ENCODE measurements around the gene RTN1.

RTN1 gene

DNA sequence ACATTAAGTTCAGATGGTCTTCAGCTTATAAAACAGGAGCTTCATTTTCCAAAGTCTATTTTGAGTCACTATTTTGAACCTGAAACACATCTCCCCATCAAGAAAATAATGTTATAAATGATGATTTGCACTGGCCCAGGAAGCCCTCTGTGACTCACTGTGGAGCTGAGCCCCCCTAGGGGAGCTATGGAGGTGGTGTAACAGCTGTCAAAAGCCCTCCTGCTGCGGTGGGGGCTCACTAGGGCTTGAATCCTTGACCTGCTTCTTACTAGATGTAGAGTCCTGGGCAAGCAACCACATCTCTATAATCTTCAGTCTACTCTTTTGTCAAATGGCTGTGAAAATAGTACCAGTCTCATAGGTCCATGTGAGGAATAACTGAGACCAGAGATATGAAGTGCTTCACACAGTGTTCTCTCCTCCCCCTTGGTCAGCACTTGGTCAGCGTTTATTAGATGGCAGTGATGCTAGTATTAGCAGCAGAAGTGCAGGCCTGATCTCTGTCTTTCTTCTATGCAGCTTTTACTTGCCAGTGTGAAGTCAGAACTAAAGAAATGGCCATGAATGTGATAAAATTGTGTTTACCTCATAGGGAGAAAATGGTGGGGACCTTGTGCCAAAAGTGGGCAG, 83.4 kb downstream of the RTN1 start:
- no peak for DNase-seq (ENCODE audit: low spot score)

DNA sequence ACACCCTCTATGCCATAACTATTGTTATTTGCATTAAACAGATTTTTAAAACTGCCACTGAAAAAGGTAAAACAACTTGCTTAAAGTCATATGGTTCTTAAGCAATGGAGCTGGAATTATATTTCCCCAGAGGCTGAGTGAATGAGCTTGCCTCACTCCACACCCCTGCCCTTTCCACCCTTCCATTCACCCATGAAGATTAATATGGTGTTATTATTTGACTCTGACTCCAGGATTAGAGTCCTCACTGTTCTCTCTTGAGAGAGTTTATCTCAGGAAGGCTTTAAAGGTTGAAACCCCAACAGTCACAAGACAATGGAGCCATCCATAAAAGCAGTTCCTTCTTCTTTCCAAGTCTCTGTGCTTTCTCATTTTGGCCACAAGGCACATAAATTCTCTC, 84.9 kb downstream of the RTN1 start:
- no peak for DNase-seq (ENCODE audit: low spot score)

DNA sequence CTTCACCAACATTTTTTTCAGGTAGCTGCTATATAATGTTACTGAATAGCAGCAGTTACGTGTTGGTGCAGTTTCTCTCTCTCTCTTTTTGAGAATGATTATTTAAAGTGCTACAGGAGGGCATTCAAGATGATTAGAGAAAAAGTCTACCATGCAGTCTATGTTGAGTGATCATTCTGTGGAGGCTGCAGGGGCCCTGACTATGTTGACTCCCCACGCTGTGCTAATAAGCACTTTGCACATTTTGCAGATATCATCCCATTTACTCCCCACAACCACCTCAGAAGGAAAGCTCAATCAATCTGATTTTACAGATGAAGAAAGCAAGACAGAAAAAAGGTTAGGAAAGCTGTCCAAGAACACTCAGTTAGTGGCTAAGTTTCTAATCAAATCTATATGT, 87.8 kb downstream of the RTN1 start:
- DNase-seq (ENCODE audit: low spot score): no peak

- DNase-seq (ENCODE audit: low spot score): no peak
These were observed 93.5 kb downstream of the RTN1 start for GRCh38 chr14:59777006-59777579.

- no peak for DNase-seq (ENCODE audit: low spot score)
These were observed 94.1 kb downstream of the RTN1 start for GRCh38 chr14:59776468-59776867.

GRCh38 chr14:59772233-59772632, 98.3 kb downstream of the RTN1 start:
- no peak for DNase-seq (ENCODE audit: low spot score)

DNA sequence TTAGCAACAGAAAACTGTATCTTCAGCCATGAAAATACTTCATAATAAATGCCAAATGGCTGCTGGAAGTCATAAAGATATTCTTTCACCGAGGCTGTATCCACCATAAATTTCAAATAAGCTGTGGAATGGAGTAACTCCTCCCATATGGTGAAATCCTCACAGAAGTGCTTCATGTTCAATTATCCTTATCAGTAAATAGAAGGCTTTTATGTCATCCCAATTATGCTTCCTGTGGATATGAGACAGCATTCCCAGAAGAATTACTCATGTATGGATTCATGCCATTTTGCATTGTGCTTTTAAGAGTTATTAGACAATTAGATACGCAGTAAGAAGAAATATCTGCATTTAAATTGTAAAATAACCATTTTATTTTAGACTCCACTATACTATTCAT, 99.0 kb downstream of the RTN1 start:
- DNase-seq (ENCODE audit: low spot score): peak; percentile 14

DNA sequence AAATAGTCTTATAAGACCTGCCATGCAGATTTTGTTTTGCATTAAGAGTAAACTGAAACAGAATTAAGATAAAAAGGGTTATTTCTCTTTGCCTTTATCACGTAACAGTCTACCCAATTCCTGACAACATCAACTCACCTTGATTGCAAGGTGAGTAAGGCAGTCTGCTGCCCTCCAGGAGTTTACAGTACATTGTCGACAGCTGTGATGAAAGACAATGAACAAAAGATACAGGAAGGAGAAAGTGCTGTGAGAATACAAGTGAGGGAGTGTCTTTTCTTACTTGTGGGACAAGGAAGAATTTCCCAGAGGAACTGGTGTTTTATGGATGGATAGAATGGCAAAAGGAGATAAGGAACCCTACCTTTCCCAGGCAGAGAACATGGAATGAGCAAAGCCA, 101.0 kb downstream of the RTN1 start:
- no peak for DNase-seq (ENCODE audit: low spot score)

GRCh38 chr14:59768855-59769375, 101.7 kb downstream of the RTN1 start:
- DNase-seq (ENCODE audit: low spot score): peak; percentile 36

- no peak for DNase-seq (ENCODE audit: low spot score)
These were observed 108.7 kb downstream of the RTN1 start for GRCh38 chr14:59761851-59762250.

- DNase-seq (ENCODE audit: low spot score): no peak
These were observed 115.0 kb downstream of the RTN1 start for GRCh38 chr14:59755409-59756135.

GRCh38 chr14:59754256-59754655, 116.3 kb downstream of the RTN1 start:
- DNase-seq (ENCODE audit: low spot score): peak; percentile 31

DNA sequence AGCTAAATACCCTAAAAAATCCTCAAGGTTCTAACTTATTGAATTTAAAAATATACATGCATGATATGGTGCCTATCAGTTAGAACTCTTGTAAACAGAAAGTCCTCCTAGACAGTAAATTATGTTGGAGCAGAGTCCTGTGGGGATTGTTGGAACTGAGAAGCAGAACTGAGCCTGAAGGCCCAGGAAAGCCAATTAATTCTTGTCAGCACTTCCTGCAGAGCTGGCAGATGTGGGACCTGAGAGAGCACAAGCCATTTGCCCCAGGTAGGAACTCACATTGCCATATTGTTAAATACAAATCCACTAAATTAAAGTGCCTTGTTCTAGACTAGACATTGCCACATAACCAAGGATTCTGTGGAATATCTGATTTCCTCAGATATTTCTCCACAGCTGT, 117.1 kb downstream of the RTN1 start:
- DNase-seq (ENCODE audit: low spot score): no peak

GRCh38 chr14:59751578-59751977, 119.0 kb downstream of the RTN1 start:
- DNase-seq (ENCODE audit: low spot score): no peak

DNA sequence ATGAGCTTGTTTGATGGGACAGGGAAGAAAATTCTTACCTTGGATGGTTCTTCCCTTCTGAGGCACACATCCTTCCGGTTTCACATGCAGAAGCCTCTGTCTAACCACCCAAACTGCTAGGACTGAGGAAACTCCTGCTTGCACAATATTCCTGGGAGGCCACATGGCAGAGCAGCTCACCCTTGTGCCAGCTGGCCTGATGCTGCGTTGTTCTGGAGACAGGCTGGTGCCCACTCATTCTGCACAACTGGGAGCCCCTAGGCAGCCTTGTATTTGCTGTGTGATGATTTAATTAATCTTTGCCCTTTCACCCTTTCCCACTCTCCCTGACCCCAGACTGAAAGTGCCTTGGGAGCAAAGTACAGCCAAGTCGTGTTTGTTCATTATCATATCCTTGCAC, 130.8 kb downstream of the RTN1 start:
- no peak for DNase-seq (ENCODE audit: low spot score)

GRCh38 chr14:59728304-59728703, 142.3 kb downstream of the RTN1 start:
- peak; percentile 16 for DNase-seq (ENCODE audit: low spot score)

DNA sequence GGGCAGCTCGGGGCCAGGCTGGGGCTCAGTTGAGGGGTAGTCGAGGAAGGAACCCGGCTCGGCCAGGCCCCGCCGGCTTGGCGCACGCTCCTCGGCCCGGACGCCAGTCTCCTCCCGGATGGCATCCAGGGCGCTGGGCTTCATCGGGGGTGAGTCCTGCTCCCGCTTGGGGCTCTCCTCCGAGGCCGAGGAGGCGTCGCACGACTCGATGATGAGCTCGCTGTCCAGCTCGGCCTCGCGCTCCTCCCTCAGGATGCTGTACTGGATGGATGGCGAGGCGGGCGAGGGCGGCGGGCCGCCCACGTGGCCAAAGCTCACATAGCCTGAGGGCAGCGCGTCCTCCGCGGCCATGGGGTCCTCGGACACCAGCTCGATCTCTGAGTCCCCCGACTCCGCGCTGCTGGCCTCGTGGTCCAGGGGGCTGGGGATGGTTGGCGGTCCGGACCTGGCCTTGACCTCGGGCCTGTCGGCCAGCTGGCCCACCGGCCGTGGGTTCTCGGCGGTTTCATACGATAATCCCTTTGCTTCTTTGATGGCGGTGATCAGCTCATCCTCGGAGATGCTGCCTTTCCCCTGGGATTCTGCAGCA, 143.4 kb downstream of the RTN1 start:
- no peak for DNase-seq (ENCODE audit: low spot score)

GRCh38 chr14:59711080-59711479, 159.5 kb downstream of the RTN1 start:
- no peak for DNase-seq (ENCODE audit: low spot score)

DNA sequence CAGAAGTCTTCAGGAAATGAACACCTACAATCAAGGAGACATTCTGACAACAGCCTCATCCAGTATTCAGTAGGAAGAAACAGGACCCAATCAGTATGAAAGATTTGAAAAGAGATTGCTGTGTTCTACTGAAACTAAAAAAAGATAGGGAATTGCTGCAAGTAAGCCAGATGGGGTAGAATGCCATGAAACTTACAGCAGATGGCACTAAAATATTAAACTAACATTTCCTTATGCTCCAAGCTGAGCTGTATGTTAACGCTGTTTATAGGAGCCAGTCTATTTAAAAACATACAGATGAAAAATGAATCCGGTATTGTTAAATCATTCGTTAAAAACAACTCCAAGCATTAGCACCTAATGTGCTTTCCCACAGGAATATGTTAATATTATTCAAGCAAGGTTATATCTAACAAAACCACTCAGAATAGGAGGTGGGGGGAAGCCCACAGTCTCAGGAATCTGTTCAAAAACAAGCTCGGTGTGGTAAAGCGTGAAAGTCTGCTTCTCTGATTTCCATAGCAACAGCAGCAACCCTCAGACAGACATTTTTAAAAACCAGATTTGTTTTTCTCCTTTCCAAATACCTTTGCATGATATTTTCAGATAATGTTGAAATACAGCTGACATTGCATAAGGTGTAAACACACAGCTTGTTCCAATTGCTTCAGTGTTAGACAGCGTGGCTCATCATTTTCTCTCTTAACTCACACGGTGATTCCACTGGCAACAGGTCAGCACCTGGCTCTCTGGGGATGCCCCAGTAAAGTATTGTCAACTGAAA, 162.6 kb downstream of the RTN1 start:
- DNase-seq (ENCODE audit: low spot score): no peak

DNA sequence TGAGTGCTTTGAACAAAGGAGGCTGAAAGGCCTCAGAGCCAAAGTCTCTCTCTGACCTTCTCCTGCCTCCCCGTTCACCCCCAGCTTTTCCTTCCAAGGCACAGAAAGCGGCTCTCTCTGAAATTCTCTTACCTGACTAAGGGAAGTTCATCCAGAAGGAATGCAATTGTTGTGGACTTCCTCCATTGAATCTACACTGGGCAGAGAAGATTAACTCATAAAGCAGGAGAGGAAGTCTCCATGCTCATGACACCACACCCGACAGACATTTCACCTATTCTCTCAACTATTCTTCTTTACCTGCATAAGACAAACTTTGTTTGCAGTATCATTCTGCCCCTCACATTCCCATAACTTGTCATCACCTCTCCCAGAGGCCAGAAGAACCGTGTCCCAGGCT, 164.7 kb downstream of the RTN1 start:
- no peak for DNase-seq (ENCODE audit: low spot score)

GRCh38 chr14:59705245-59705644, 165.3 kb downstream of the RTN1 start:
- no peak for DNase-seq (ENCODE audit: low spot score)

DNA sequence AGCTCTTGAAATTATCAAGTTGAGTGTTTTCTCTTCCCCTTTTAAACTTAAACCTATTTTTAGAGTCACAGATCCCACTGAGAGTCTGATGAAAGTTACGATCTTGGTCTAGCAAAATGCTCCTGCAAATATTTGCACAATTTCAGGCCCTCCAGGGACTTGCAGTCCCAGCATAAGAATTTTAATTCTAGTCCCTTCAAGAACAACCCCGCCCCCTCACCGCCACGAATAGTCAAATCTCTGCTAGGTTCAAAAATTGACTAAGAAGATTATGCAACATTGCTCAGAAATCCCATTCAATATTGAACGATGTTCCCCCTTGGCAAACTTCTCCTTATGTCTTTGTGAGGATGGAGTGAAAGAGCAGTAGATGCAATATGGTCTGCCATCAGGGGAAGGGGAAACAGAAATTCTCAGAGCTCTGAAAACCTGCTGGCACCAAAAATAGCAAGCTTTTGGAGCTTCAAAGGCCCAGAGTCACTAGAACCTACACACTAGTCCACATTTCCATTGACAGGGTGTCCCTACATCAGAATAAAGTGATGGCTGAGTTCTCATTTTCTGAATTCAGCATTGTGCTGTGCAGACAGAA, 166.4 kb downstream of the RTN1 start:
- DNase-seq (ENCODE audit: low spot score): no peak
